Esophagus squamous epithelium (tissue), 4 donors: ENCODE measurements around the gene ZNF567.

Experiments used
- POLR2A ChIP-seq, 4 donors: fragments of 450-650 bp; IDR thresholded peaks; one replicate each; pipeline ENCODE4 v1.6.1; 2017; ENCODE audit warnings: antibody characterized with exemption in 4 of 4, mild to moderate bottlenecking in 4 of 4, moderate library complexity in 3 of 4
- TF ChIP-seq, protein P1 (sequence below), 6 experiments: fragments of 450-650 bp in 4 of 6; fragments of 200-600 bp in 2 of 6; sonication (generic) in 2 of 6; IDR thresholded peaks; one replicate each; pipeline ENCODE4 v1.5.1; 2016 to 2019; ENCODE audit warnings: antibody characterized with exemption in 6 of 6, mild to moderate bottlenecking in 4 of 6, moderate library complexity in 4 of 6

DNA sequence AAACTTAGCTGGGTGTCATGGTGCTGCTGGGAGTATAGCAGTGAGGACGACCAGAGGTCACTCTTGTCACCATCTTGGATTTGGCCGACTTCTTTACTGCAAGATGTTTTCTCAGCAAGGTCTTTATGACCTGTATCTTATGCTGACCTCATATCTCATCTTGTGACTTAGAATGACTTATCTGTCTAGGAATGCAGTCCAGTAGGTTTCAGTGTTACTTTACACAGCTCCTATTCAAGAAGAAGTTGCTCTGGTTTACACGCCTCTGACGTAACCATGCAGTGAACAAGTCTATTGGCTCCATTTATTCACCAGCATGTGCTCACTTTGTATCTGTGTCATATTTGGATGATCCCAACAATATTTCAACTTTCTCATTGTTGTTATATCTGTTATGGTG lies 58.5 kb downstream of the ZNF567 start:
- TF ChIP-seq POLR2A (IDR thresholded peaks at IDR 0.05): no peak
- TF ChIP-seq, protein P1, sequence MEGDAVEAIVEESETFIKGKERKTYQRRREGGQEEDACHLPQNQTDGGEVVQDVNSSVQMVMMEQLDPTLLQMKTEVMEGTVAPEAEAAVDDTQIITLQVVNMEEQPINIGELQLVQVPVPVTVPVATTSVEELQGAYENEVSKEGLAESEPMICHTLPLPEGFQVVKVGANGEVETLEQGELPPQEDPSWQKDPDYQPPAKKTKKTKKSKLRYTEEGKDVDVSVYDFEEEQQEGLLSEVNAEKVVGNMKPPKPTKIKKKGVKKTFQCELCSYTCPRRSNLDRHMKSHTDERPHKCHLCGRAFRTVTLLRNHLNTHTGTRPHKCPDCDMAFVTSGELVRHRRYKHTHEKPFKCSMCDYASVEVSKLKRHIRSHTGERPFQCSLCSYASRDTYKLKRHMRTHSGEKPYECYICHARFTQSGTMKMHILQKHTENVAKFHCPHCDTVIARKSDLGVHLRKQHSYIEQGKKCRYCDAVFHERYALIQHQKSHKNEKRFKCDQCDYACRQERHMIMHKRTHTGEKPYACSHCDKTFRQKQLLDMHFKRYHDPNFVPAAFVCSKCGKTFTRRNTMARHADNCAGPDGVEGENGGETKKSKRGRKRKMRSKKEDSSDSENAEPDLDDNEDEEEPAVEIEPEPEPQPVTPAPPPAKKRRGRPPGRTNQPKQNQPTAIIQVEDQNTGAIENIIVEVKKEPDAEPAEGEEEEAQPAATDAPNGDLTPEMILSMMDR (IDR thresholded peaks at IDR 0.05): no peak
